Epithelial cell of esophagus (primary cell): ENCODE measurements around the gene KIF6.

Experiments
- DNase-seq: peaks from one replicate; pipeline ENCODE4 v3.0.0; 2010; ENCODE audit warnings: low read depth
- H3K4me3 ChIP-seq: 2 replicates; pipeline ENCODE4 v1.5.1; 2011; ENCODE audit warnings: mild to moderate bottlenecking, low read length, control low read depth
- TF ChIP-seq, protein P1 (sequence below): IDR thresholded peaks from 2 replicates; pipeline ENCODE4 v1.5.1; 2011; ENCODE audit warnings: low read depth, mild to moderate bottlenecking, low read length, control low read depth, inconsistent platforms; ENCODE audit not compliant: insufficient read depth; ENCODE audit errors: missing control alignments

Gene KIF6

DNA sequence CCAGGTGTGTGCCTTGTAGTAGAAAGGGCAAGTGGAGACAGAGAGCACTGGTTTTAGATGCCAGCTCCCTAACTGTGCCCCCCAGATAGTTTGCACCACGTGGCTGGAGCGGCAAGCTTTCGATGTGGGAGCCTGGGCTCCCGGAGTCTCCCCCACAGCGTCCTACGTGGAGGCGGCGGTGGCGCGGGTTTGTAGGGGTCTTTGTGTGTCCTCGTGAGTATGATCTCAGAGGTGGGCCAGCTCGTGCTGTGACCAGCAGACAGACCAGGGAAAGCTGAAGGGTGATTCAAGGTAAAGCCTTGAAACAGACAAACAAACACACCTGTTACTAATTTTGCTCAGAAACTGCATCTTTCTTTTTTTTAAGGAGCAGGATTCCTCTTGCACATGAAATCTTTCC, 397.1 kb downstream of the KIF6 start:
- no peak for DNase-seq
- no peak overlapping the region for H3K4me3 ChIP-seq
- TF ChIP-seq, protein P1, sequence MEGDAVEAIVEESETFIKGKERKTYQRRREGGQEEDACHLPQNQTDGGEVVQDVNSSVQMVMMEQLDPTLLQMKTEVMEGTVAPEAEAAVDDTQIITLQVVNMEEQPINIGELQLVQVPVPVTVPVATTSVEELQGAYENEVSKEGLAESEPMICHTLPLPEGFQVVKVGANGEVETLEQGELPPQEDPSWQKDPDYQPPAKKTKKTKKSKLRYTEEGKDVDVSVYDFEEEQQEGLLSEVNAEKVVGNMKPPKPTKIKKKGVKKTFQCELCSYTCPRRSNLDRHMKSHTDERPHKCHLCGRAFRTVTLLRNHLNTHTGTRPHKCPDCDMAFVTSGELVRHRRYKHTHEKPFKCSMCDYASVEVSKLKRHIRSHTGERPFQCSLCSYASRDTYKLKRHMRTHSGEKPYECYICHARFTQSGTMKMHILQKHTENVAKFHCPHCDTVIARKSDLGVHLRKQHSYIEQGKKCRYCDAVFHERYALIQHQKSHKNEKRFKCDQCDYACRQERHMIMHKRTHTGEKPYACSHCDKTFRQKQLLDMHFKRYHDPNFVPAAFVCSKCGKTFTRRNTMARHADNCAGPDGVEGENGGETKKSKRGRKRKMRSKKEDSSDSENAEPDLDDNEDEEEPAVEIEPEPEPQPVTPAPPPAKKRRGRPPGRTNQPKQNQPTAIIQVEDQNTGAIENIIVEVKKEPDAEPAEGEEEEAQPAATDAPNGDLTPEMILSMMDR = no peak

DNA sequence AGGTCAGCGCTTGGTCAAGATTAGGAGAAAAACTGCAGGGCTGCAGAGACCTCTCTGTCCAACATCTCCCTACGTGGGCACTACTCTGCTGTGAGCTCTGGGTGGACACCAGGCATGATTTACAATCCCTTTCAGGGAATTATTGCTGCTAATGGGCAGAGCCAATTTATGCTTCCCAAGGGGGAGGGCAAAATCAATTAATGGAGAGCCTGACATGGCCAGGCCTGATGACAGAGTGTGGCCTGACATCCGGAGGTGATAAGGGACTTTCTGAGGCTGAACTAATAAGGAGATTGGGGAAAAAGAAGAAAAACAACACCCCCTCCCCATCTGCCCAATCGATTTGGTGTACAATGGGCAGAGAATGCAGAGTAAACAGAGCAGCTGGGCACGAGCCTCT, 397.7 kb downstream of the KIF6 start:
- DNase-seq = no peak
- H3K4me3 ChIP-seq = no peak overlapping the region
- TF ChIP-seq, protein P1 = no peak

- no peak for DNase-seq
- H3K4me3 ChIP-seq = no peak within 1 kb of the TSS
- TF ChIP-seq, protein P1 = no peak
These were observed 402.8 kb downstream of the KIF6 start, which contains the start of gene KCNK16 for GRCh38 chr6:39322306-39322850. TSS of gene KCNK16 (minus strand) at chr6:39322702. CDS start at chr6:39322540, 162 bp downstream.

DNA sequence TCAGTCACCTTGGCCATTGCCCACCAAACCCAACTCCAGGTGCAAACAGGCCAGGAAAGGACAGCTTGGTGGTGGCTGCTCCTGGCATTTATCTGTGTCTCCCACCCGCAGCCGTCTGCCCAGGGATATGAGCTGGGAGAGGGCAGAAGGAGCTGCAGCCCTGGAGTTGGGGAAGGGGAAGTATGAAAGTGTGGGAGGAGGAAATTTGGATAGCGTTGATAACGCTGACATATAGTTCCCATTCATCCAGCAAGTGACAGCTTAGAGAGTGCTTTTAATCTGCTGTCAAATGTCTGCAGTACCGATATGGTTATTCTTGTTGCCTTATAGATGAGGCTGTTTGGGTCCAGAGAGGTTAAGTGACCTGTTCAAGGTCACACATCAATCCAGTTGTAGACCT, 403.4 kb downstream of the KIF6 start:
- no peak overlapping the region for H3K4me3 ChIP-seq
- TF ChIP-seq, protein P1 = no peak
- DNase-seq = no peak

DNA sequence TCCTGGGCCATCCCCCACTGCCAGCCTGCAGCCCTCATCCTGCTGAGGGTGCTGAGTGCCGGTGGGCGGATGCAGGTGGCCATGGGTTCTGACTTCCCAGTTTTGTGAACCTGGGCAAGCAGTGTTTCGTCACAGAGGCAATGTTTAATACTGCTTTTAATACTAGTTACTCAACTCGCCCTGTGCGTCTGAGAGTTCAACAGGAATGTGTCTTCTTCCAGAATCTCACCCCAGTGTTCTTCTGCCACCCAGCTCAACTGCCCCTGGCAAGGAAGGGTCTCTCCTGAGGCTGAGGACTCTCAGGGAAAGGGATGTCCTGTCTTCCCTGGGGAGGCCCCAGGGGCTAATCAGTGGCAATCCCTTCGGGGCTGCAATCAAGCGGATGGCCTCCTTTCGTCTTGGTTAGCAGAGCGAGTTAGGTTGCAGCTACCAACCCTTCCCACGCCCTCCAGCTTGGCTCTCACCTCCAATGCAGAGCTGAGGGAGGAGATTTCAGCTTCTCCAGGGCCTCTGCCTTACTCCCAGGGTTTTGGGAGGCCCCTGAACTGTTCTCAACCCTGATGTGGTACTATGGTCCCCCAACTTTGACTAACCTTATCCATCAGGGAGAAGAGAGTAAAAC, 404.7 kb downstream of the KIF6 start:
- TF ChIP-seq, protein P1 = no peak
- no peak overlapping the region for H3K4me3 ChIP-seq
- DNase-seq = no peak

- no peak for DNase-seq
- TF ChIP-seq, protein P1 = no peak
These were observed 405.4 kb downstream of the KIF6 start for GRCh38 chr6:39319621-39320362.

GRCh38 chr6:39317256-39317655, 408.0 kb downstream of the KIF6 start:
- DNase-seq = no peak
- TF ChIP-seq, protein P1 = no peak
- no peak overlapping the region for H3K4me3 ChIP-seq

More at GRCh38 chr6:39319621-39320362, 405.4 kb downstream of the KIF6 start:
- H3K4me3 ChIP-seq = no peak overlapping the region
